Measurements from ENCODE around the gene KRT37.
A peak's percentile ranks its signal among the peaks of the same experiment; 100 is the strongest.
"Not testable (repeated sequence)": the region's sequence is repeated elsewhere in the genome, so short reads cannot be mapped to it uniquely, and the experiment has no call there.

Gene KRT37

GRCh38 chr17:41434005-41434404, 9.6 kb upstream of the KRT37 start:
- no peak for DNase-seq

DNA sequence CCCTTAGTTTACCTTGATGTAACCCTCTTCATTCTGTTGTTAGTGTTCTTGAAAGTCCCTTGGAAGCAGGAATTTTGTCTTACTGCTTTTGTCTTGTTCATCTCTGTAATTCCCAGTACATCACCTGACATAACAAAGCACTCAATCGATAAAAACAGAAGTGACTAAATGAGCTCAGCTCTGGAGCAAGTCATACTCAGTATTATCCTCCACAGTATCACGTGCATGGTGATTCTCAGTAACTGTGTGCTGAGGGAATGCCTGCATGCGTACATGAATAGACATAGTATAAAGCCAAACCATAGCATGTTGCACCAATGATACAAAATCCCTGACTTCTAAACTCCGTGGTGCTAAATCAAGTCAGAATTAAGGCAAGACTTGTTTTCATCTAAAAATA, 9.2 kb upstream of the KRT37 start:
- DNase-seq: no peak

DNA sequence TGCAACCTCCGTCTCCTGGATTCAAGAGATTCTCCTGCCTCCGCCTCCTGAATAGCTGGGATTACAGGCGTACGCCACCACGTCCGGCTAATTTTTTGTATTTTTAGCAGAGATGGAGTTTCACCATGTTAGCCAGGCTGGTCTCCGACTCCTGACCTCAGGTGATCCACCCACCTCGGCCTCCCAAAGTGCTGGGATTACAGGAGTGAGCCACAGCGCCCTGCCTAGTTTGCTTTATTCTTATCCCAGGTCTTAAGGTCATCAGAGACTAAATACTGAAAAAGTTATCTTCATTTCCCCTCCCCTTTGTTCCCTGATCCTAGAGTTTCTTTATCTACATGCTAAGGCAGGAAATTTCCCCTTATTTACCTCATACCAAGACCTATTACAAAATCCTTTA, 6.0 kb upstream of the KRT37 start:
- DNase-seq: not testable (repeated sequence)

- no peak for DNase-seq
Measured at GRCh38 chr17:41429667-41430066, 5.3 kb upstream of the KRT37 start.

DNA sequence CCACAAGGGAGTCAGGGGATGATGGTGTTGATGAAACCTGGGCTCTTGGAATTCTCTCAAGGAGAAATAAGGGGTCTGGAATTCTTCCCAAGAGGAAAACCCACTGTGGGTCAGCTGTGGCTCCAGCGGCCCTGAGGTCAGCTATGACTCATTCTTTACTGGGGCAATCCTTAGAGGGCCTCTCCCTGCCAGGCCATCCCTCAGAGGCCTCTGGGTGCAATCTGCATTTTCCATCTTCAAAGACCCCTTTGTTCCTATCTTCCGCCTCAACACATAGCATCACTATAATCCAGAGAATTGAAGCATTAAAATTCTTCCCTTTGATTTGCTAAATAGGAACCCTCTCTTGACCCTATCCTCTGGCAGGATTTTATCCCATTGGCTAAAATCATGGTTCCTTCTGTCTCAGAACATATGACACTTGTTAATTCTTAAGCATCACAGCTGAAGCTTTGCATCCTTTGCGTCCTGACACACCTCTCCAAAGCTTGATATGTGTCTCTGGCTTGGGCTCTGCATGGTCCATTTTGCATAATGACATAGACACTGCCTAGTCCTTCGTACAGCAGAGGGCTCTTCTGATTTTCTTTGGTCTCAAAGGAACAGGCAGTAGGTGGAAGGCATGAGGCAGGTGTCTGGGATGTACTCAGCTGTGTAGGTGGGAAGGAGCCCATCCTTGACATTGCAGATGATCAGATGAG, 4.4 kb upstream of the KRT37 start:
- DNase-seq: no peak

- DNase-seq: not testable (repeated sequence)
Measured at GRCh38 chr17:41422586-41422985, 1.8 kb downstream of the KRT37 start.

- no peak for DNase-seq
Measured at GRCh38 chr17:41421617-41422016, 2.8 kb downstream of the KRT37 start.

GRCh38 chr17:41421116-41421515, 3.3 kb downstream of the KRT37 start:
- DNase-seq: no peak

DNA sequence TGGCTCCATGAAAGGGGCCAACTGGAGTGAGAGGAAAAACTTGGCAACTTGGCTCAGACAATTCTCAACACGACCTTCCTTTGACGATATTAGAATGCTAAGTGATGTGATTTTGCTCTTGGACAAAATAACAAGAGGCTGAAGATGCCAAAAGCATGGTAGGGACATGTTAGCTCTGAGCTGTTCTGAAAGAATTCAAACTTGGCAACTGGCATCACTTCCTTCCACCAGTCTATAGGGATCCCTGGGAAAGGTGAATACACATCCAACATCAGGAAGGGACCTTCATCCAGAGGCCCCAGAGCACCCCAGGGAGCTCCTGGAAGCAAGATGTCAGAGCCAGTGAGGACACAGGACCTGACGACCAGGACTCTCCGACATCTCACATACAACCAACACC, 4.3 kb downstream of the KRT37 start:
- DNase-seq: no peak

- no peak for DNase-seq
Measured at GRCh38 chr17:41419716-41420115, 4.7 kb downstream of the KRT37 start.

DNA sequence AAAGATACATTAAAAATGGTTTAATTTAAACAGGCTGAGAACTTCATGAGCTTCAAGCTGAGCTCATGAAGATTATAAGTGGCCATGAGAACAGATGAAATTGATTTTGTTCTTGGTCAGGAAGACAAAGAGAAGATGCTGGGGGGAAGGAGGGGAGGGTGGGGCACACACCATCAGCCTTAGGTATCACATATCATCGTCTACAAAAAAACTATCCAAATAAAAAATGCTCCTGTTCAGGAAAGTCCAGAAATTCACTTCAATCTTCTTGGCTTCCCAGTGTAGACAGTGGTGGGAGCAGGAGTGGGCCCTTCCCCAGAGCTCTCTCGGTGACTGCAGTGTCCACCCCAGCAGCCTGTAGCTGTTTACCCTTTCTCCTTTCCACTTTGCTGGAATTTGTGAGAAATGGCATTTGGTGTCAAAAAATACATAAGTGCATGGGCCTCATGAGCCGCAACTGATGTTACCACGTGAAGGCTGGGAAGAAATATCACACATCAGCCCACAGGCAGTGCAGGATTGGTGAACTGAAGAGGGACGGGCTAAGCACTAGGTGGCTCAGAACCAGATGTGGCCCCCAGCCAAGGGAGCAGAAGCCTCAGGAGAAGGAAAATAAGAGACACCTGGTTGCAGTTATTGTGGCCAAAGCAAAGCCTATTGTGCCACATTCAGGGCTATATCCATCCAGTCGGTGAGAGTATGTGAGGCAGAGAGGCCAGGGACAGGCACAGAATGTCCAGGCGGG, 6.1 kb downstream of the KRT37 start:
- DNase-seq: no peak

DNA sequence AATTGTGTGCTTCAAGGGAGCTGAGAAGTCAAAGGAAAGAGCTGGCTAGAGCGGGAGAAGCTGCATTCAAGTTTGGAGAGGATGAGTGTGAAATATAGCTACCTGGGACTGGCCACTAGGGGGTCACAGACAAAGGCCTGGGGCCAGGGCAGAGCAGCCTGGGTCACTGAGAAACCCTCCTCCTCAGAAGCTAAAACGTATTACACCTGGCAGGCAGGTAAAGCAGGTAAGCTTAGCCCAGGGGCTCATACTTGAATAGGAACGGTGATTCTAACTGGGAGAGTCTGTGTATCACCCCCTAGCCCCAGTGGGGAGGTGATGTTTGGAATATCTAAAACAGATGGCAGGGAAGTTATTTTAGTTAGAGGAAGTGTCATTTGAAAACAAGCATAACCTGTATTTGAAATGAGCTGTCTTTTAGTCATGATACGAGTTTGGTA, 6.8 kb downstream of the KRT37 start:
- DNase-seq: no peak

- DNase-seq: no peak
Measured at GRCh38 chr17:41417127-41417526, 7.3 kb downstream of the KRT37 start.

DNA sequence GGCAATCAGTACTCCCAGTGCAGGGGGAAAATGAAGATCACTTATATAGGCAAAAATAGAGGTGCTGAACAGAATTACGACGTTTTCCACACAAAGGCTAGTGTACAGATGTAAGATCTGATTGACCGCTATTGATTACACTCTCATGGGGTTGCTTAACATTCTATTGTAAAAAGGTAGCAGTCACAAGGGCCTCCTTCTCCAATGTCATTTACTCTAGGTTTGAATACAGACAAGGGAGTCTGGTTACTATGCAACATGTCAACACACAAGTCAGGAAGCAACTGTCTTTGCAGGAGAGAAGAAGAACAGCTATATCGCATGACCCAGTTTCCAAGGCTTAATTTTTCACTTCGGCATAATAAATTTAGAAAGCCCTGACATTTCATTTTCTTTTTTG, 7.9 kb downstream of the KRT37 start:
- DNase-seq: no peak

DNA sequence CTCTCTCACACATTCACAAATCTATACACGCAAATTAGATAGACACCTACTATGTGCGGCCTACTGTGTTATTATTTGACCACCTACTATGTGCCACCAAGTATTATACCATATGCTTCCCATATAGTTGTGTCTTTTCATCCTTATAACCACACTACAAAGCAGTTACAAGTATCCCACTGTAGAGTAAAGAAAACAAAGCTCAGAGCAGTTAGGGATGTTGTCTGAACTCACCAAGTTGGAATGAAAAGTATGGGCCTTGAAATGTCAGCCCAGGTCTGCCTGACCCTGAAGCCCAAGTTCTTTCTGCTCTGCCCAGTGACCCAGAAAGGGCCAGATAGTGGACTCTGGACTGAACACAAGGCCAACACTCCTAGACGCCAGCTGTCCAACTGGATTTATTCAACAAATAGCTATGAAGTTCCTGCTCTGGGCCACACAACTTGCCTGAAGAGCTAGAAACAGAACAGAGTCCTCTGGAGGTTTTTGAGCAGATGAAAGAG, 8.5 kb downstream of the KRT37 start:
- no peak for DNase-seq

- DNase-seq: no peak
Measured at GRCh38 chr17:41415411-41415810, 9.0 kb downstream of the KRT37 start.

- no peak for DNase-seq
Measured at GRCh38 chr17:41413982-41414381, 10.4 kb downstream of the KRT37 start.

DNA sequence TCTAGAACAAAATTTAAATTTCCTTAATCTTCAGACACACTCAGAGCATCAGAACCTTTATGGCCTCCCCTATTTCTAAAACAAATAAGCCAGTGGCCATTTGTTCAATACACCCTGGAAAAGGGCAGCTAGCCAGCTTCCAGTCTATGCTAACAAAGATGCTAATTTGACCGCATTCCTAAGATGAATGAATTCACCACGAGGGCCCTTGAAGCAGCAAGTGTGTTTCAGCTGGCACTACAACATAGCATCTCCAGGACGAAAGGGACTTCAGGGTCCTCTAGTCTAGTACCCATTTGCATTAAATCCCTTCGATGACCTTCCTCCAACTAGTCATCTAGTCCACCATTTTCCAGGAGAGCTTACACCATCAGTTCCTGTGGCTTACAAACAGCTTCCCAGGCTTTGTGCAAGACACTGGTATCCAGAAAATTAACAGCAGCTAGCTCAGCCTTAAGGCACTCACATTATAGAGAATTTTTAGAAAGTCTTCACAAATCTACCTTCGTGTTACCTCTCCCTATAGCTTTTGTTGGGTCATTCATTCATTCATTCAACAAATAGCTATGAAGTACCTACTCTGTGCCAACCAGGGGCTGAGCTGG, 10.9 kb downstream of the KRT37 start:
- DNase-seq: no peak

DNA sequence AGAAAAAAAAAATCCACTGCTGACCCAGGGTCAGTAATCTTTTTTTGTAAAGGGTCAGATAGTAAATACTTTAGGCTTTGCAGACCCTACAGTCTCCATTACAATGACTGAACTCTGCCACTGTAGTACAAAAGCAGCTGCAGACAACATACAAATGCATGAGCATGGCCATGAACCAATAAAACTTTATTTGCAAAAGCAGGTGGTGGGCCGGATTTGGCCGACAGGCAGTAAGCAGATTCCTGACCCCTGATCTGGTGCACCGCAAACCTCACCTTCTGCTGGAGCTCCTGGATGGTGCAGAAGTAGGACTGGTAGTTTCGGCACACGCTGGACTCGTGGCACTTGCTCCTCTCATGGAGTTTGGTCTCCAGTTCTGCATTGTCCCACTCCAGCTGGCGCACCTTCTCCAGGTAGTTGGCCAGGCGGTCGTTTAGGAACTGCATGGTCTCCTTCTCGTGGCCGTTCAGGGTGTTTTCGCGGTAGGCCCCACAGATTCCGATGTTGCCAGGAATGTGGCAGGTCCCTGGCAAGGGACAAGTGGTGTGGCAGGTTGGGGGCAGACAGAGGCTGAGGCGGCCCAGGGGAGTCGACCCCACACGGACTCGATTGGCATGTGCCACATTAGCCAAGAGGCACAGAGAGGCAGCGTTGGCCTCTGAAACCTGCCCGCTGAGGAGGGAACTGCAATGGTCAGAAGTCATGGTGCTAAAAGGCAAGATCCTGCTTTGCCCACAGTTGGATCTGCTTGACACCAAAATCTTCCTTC, 13.1 kb downstream of the KRT37 start:
- no peak for DNase-seq

DNA sequence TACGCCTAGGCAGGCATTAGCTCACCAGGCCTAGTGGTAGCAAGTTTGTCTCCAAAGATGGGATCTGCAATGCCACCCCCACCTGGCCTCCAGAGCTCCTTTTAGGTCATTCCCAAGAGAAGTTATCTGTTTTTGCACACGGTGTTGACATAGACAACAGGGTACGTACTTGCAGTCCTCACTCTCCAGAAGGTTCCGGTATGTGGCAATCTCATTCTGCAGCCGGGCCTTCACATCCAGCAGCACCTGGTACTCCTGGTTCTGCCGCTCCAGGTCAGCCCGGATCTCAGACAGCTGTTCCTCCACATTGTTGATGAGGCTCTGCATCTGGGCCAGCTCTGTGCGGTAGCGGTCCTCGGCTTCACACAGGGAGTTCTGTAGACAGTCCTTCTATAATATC, 17.2 kb downstream of the KRT37 start:
- no peak for DNase-seq

- no peak for DNase-seq
Measured at GRCh38 chr17:41406205-41406604, 18.2 kb downstream of the KRT37 start.

DNA sequence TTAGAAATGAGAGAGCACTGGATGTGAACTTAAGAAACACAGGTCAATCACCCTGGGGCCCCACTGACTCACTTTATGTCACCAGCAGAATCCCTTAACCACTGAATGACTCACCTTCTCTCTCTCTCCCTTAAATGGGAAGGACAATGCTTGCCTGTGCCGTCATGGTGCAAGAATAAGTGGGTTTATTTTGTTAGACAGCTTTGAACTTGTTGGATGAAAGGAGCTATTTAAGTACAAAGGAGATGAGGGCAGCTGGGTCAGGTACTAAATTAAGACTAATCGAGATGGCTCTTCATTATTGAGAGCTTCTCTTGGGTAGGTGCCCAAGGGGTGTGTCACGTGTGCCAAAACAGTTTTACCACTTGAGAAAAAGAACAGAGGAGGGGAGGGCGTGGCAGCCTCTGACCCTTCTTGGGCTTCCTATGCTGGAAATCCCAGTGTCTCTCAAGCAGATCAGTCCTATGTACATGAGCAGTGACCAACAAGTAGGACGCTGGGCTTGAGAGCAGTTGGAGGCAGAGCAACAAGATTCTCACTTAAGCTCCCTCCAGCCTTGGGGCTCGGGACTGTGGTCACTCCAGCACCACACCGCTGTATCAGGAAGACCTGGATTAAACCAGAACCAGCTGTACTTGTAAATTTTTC, 20.2 kb downstream of the KRT37 start:
- DNase-seq: peak; percentile 42

Data from CD4-positive, alpha-beta T cell treated with Interleukin-17A for 1 hour (primary cell).